ENCODE data around the gene RIBC1. TPM values are rescaled to one million over a fixed set of nuclear protein-coding genes. Genes with fewer than 3 reads are reported as not detected.
A peak's percentile ranks its signal among the peaks of the same experiment; 100 is the strongest.

Gene RIBC1
- total and polyA plus RNA-seq, 2 experiments from 2014 or later = 0.86 to 1.1 TPM

- 89% methylated on average over 3 of the region's 3 CpGs for WGBS (ENCODE audit: low lambda C conversion rate, missing lambda C conversion rate)
- Histone ChIP-seq H3K9me2 (replicated peaks; ENCODE audit: insufficient read depth) (no peaks in the 10 kb centered on the region), H3K9me3 (ENCODE audit: low read depth) (no peaks in the 10 kb centered on the region), H3K4me1 (ENCODE audit: insufficient read depth) (no peaks in the 10 kb centered on the region), H2AFZ (no peak overlapping the region), H3K4me3 (no peak overlapping the region), H4K20me1 (ENCODE audit: insufficient read depth, poor library complexity, severe bottlenecking) (no peaks in the 10 kb centered on the region), H3K36me3 (replicated peaks; ENCODE audit: insufficient read depth, low read depth) (no peaks in the 10 kb centered on the region), H3K79me2 (no peaks in the 10 kb centered on the region), H3K27ac (no peak overlapping the region), H3K27me3 (no peaks in the 10 kb centered on the region), H3K4me2 (no peak overlapping the region)
- DNase-seq (ENCODE audit: low spot score) = no peak
- TF ChIP-seq EZH2phosphoT487 (IDR thresholded peaks at IDR 0.05; ENCODE audit: low read depth, severe bottlenecking, unreplicated experiment) (no peak), EZH2 (IDR thresholded peaks at IDR 0.05; ENCODE audit: borderline replicate concordance) (no peak), CTCF (IDR thresholded peaks at IDR 0.05; ENCODE audit: poor library complexity) (no peak)
These were observed 43.5 kb upstream of the RIBC1 start for GRCh38 chrX:53379008-53379710.

- no peaks in the 10 kb centered on the region for H3K36me3 ChIP-seq (replicated peaks; ENCODE audit: insufficient read depth, low read depth)
- H3K4me2 ChIP-seq = no peak overlapping the region
- WGBS (ENCODE audit: low lambda C conversion rate, missing lambda C conversion rate) = 75% methylated on average over 4 of the region's 4 CpGs
- H3K27me3 ChIP-seq = no peaks in the 10 kb centered on the region
- no peak overlapping the region for H3K4me3 ChIP-seq
- H4K20me1 ChIP-seq (ENCODE audit: insufficient read depth, poor library complexity, severe bottlenecking) = no peaks in the 10 kb centered on the region
- no peak overlapping the region for H3K27ac ChIP-seq
- no peak for DNase-seq (ENCODE audit: low spot score)
- TF ChIP-seq CTCF (IDR thresholded peaks at IDR 0.05; ENCODE audit: poor library complexity) = no peak
- TF ChIP-seq EZH2 (IDR thresholded peaks at IDR 0.05; ENCODE audit: borderline replicate concordance) = no peak
- TF ChIP-seq EZH2phosphoT487 (IDR thresholded peaks at IDR 0.05; ENCODE audit: low read depth, severe bottlenecking, unreplicated experiment) = no peak
- H3K79me2 ChIP-seq = no peaks in the 10 kb centered on the region
- H3K9me3 ChIP-seq (ENCODE audit: low read depth) = no peaks in the 10 kb centered on the region
- no peak overlapping the region for H2AFZ ChIP-seq
- no peaks in the 10 kb centered on the region for H3K9me2 ChIP-seq (replicated peaks; ENCODE audit: insufficient read depth)
- H3K4me1 ChIP-seq (ENCODE audit: insufficient read depth) = no peaks in the 10 kb centered on the region
These were observed 42.9 kb upstream of the RIBC1 start for GRCh38 chrX:53379747-53380146.

- Histone ChIP-seq H3K4me2 (no peak overlapping the region), H3K27me3 (no peaks in the 10 kb centered on the region), H3K9me2 (replicated peaks; ENCODE audit: insufficient read depth) (no peaks in the 10 kb centered on the region), H2AFZ (no peak overlapping the region), H3K27ac (peak overlapping the region; percentile 21), H3K79me2 (no peaks in the 10 kb centered on the region), H3K9me3 (ENCODE audit: low read depth) (no peaks in the 10 kb centered on the region), H4K20me1 (ENCODE audit: insufficient read depth, poor library complexity, severe bottlenecking) (no peaks in the 10 kb centered on the region), H3K4me3 (no peak overlapping the region), H3K36me3 (replicated peaks; ENCODE audit: insufficient read depth, low read depth) (no peaks in the 10 kb centered on the region), H3K4me1 (ENCODE audit: insufficient read depth) (no peaks in the 10 kb centered on the region)
- 51% methylated on average over 4 of the region's 4 CpGs for WGBS (ENCODE audit: low lambda C conversion rate, missing lambda C conversion rate)
- TF ChIP-seq EZH2 (IDR thresholded peaks at IDR 0.05; ENCODE audit: borderline replicate concordance) = no peak
- no peak for TF ChIP-seq EZH2phosphoT487 (IDR thresholded peaks at IDR 0.05; ENCODE audit: low read depth, severe bottlenecking, unreplicated experiment)
- no peak for DNase-seq (ENCODE audit: low spot score)
These were observed 39.1 kb upstream of the RIBC1 start for GRCh38 chrX:53383376-53384076.
